Activated B cell treated with CpG ODN at 0.5 μM for 24 hours (primary cell): ENCODE data around the gene FBXO10. TPM values are rescaled to one million over a fixed set of nuclear protein-coding genes. Genes with fewer than 3 reads are reported as not detected.
"Not testable (repeated sequence)": the region's sequence is repeated elsewhere in the genome, so short reads cannot be mapped to it uniquely, and the experiment has no call there.

Source experiments
- ATAC-seq: fragments of 200-7000 bp; cut with Tn5 transposase; one replicate; pipeline ENCODE4 v1.10.0; 2021; ENCODE audit warnings: low read depth, mild to moderate bottlenecking, moderate library complexity
- CTCF ChIA-PET: fragments of 350-600 bp; sonication (Branson Sonifier 250); formaldehyde crosslinking; loops from one replicate; lab custom pipeline; 2021; ENCODE audit warnings: antibody characterized with exemption; lab: Charles Lee
- POLR2A ChIA-PET: fragments of 350-600 bp; sonication (Branson Sonifier 250); formaldehyde crosslinking; loops from one replicate; lab custom pipeline; 2021; ENCODE audit warnings: antibody characterized with exemption; lab: Charles Lee
- DNase-seq: peaks from one replicate; pipeline ENCODE4 v3.0.0; 2022
- H3K27ac Mint-ChIP-seq: one replicate; pipeline ENCODE4 v1.8.0; 2020; ENCODE audit warnings: mixed read lengths
- H3K27me3 Mint-ChIP-seq: one replicate; pipeline ENCODE4 v1.8.0; 2021; ENCODE audit warnings: mixed read lengths
- H3K36me3 Mint-ChIP-seq: one replicate; pipeline ENCODE4 v1.8.0; 2021; ENCODE audit warnings: low read depth, mixed read lengths
- H3K4me1 Mint-ChIP-seq: one replicate; pipeline ENCODE4 v1.8.0; 2021; ENCODE audit warnings: mixed read lengths
- H3K4me3 Mint-ChIP-seq: one replicate; pipeline ENCODE4 v1.8.0; 2020; ENCODE audit warnings: mild to moderate bottlenecking, mixed read lengths
- H3K9me3 Mint-ChIP-seq: one replicate; pipeline ENCODE4 v1.8.0; 2020; ENCODE audit warnings: mixed read lengths
- intact Hi-C: fragments of 100-400 bp; cut with micrococcal nuclease; formaldehyde crosslinking; loops from one replicate; pipeline ENCODE4 v1.15.1; 2024
- total RNA-seq: library from RNA; stranded (reverse); gene quantifications from 2 replicates; pipeline ENCODE4 v1.2.3, GENCODE V29; 2022
- TF ChIP-seq, protein P1 (sequence below): fragments of 200-600 bp; IDR thresholded peaks from one replicate; pipeline ENCODE4 v1.8.0; 2022; ENCODE audit warnings: antibody characterized with exemption, mild to moderate bottlenecking

Gene FBXO10
- total RNA-seq, 1 donor from 2014 or later, result 39.4 TPM

DNA sequence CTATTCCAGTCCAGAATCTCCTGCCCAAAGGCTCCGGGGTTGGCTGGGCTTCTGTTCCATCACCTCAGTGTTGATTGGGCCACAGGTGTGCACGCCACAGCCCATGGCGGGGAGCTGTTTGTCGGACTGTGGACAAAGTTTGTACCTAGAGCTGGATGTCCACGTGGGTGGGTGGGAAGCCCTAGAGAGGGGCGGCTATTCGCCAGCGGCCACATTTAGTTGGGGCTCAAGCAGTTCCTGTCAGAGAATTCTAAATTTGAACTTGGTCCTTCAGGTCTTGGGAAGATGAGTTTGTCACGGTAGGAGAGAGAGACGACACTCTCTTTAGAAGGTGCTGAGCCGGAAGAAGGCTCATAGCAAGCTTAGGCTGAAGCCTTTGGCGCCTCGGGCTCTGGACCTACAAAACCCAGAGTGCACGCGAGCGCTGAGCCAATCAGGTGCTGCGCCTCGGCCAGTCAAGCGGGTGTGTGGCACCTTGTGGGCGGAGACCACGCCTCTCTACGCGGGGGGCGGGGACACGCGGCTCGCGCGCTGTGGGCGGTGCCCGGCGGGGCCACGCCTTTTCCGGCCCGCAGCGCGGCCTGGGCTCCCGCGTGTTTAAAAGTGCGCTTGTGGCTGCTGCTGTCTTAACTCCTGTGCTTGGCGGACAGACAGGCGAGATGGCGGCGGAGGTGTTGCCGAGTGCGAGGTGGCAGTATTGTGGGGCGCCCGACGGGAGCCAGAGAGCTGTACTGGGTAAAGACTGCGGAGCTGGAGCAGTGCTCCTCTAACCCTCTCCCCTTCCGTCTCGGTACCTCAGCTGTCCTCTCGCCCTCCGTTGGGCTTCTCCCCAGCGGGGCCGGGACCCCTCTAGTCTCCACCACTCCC lies 90.6 kb downstream of the FBXO10 start, which contains the start of gene POLR1E:
POLR1E (plus strand) TSS at position 560 of the 867 bp plus-strand sequence; CDS start at position 660, 100 bp downstream.
- CTCF ChIA-PET, result no interaction called here
- intact Hi-C loops, result loop anchor here (1.0 to 10.0 kb wide), 11 partner anchors 19 to 721 kb away; partner anchors contain the start of genes EXOSC3, FBXO10, GRHPR and PAX5
- peak within 1 kb of the TSS; percentile 85 for H3K27ac Mint-ChIP-seq
- POLR2A ChIA-PET, result interaction anchor here (0.6 to 1.8 kb wide), 17 partner anchors 20 to 452 kb away, joined by 3 to 25 read pairs (median 3); partner anchors contain the start of genes PAX5, TOMM5 and ZBTB5
- ATAC-seq (peak; percentile 98), DNase-seq (peak; percentile 99)
- no peaks in the 10 kb centered on the region for H3K27me3 Mint-ChIP-seq
- peak within 1 kb of the TSS; percentile 92 for H3K4me3 Mint-ChIP-seq
- H3K36me3 Mint-ChIP-seq, result peaks cover 39% of the 10 kb centered on the region
- TF ChIP-seq, protein P1, sequence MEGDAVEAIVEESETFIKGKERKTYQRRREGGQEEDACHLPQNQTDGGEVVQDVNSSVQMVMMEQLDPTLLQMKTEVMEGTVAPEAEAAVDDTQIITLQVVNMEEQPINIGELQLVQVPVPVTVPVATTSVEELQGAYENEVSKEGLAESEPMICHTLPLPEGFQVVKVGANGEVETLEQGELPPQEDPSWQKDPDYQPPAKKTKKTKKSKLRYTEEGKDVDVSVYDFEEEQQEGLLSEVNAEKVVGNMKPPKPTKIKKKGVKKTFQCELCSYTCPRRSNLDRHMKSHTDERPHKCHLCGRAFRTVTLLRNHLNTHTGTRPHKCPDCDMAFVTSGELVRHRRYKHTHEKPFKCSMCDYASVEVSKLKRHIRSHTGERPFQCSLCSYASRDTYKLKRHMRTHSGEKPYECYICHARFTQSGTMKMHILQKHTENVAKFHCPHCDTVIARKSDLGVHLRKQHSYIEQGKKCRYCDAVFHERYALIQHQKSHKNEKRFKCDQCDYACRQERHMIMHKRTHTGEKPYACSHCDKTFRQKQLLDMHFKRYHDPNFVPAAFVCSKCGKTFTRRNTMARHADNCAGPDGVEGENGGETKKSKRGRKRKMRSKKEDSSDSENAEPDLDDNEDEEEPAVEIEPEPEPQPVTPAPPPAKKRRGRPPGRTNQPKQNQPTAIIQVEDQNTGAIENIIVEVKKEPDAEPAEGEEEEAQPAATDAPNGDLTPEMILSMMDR, result no peak
- H3K9me3 Mint-ChIP-seq, result no peaks in the 10 kb centered on the region
- H3K4me1 Mint-ChIP-seq, result peaks cover 31% of the 10 kb centered on the region

DNA sequence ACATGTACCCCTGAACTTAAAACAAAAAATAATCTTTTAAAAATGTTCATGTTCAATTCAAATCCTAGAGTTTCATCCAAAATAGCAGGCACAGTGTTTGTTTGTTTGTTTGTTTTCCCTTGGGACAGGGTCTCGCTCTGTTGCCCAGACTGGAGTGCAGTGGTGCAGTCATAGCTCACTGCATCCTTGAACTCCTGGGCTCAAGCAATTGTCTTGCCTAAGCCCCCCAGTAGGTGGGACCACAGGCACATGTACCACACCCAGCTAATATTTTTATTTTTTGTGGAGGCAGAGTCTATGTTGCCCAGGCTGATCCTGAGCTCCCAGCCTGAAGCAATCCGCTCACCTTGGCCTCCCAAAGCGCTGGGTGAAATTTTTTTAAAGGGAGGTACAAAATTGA lies 95.4 kb downstream of the FBXO10 start:
- intact Hi-C loops, result loop anchor here (5.0 to 10.0 kb wide), 4 partner anchors 304 to 716 kb away; partner anchors contain the start of gene EXOSC3
- CTCF ChIA-PET, result interaction anchor here (1.3 to 2.1 kb wide), 2 partner anchors 27 to 99 kb away, joined by 3 to 4 read pairs; no protein-coding TSS in a partner anchor

DNA sequence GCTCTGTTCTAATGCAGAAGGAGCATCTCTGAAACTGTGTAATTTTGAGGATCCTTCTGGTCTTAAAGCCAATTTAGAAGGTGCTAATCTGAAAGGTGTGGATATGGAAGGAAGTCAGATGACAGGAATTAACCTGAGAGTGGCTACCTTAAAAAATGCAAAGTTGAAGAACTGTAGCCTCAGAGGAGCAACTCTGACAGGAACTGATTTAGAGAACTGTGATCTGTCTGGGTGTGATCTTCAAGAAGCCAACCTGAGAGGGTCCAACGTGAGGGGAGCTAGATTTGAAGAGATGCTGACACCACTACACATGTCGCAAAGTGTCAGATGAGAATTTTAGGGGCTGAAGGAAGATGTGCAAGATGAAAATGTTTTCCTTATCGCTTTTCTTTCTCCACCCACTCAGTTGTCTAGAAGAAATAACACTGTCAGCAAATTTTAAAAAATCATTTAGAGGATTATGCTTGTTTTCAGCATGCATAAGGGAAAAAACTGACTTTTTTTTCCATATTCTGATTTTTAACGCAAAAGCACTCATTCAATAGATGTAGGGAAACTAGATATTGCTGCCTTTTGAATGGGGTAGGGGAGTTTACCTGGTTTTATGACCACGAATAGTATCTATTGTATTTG lies 98.1 kb downstream of the FBXO10 start:
- H3K36me3 Mint-ChIP-seq, H3K9me3 Mint-ChIP-seq, POLR2A ChIA-PET: not testable (repeated sequence)

More for the DNA sequence above, 95.4 kb downstream of the FBXO10 start:
- Mint-ChIP-seq H3K36me3 (no peaks in the 10 kb centered on the region), H3K4me3 (no peak overlapping the region), H3K4me1 (peaks cover 22% of the 10 kb centered on the region), H3K27ac (no peak overlapping the region), H3K9me3 (no peaks in the 10 kb centered on the region), H3K27me3 (no peaks in the 10 kb centered on the region)
- POLR2A ChIA-PET, result no interaction called here
- DNase-seq, result no peak
- TF ChIP-seq, protein P1, result no peak
- ATAC-seq, result no peak

DNA sequence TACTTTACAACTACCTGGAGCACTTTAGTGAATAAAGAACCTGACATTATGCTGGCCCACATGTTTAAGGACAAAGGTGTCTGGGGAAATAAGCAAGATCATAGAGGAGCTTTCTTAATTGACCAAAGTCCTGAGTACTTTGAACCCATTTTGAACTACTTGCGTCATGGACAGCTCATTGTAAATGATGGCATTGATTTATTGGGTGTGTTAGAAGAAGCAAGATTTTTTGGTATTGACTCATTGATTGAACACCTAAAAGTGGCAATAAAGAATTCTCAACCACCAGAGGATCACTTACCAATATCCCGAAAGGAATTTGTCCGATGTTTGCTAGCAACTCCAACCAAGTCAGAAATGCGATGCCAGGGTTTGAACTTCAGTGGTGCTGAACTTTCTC lies 98.7 kb downstream of the FBXO10 start:
- H3K27me3 Mint-ChIP-seq, H3K4me3 Mint-ChIP-seq, H3K9me3 Mint-ChIP-seq, H3K36me3 Mint-ChIP-seq, H3K27ac Mint-ChIP-seq, DNase-seq, CTCF ChIA-PET, ATAC-seq, intact Hi-C loops: not testable (repeated sequence)
- POLR2A ChIA-PET, result interaction anchor here (1.3 kb wide), 1 partner anchor 12 kb away, joined by 3 read pairs; the partner anchor contains the start of gene ZBTB5
- H3K4me1 Mint-ChIP-seq, result peaks cover 14% of the 10 kb centered on the region

More for the DNA sequence above, 98.1 kb downstream of the FBXO10 start:
- peaks cover 13% of the 10 kb centered on the region for H3K4me1 Mint-ChIP-seq
- CTCF ChIA-PET, intact Hi-C loops, H3K27ac Mint-ChIP-seq, ATAC-seq, DNase-seq, H3K4me3 Mint-ChIP-seq, H3K27me3 Mint-ChIP-seq: not testable (repeated sequence)

DNA sequence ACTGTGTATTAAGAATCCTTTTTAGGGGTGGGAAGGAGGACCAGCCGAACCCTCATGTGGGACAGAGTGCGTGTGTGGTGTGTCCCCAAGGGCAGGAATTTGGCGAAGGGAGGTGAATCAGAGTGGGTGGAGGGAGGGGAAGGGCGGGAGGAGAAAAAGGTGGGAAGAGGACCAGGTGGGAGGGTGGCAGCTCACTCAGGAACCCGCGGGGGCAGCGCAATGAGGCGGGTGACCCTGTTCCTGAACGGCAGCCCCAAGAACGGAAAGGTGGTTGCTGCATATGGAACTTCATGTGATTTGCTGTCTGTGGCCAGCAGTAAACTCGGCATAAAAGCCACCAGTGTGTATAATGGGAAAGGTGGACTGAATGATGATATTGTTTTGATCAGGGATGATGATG lies 99.2 kb downstream of the FBXO10 start:
- DNase-seq (no peak), ATAC-seq (no peak)
- no peaks in the 10 kb centered on the region for H3K27me3 Mint-ChIP-seq
- H3K9me3 Mint-ChIP-seq, result peaks cover 3% of the 10 kb centered on the region
- no peak overlapping the region for H3K27ac Mint-ChIP-seq
- TF ChIP-seq, protein P1, result no peak
- peaks cover 19% of the 10 kb centered on the region for H3K4me1 Mint-ChIP-seq
- no peak overlapping the region for H3K4me3 Mint-ChIP-seq
- H3K36me3 Mint-ChIP-seq, result no peaks in the 10 kb centered on the region
- intact Hi-C loops, result no loop called here
- CTCF ChIA-PET, result no interaction called here
- POLR2A ChIA-PET, result interaction anchor here (1.3 kb wide), 1 partner anchor 12 kb away, joined by 3 read pairs; the partner anchor contains the start of gene ZBTB5
